Measurements from ENCODE around the gene HIRA.
"Not testable (repeated sequence)": the region's sequence is repeated elsewhere in the genome, so short reads cannot be mapped to it uniquely, and the experiment has no call there.

Gene HIRA

GRCh38 chr22:19356708-19357269 lies 74.7 kb downstream of the HIRA start:
- DNase-seq (ENCODE audit: low read depth): no peak

DNA sequence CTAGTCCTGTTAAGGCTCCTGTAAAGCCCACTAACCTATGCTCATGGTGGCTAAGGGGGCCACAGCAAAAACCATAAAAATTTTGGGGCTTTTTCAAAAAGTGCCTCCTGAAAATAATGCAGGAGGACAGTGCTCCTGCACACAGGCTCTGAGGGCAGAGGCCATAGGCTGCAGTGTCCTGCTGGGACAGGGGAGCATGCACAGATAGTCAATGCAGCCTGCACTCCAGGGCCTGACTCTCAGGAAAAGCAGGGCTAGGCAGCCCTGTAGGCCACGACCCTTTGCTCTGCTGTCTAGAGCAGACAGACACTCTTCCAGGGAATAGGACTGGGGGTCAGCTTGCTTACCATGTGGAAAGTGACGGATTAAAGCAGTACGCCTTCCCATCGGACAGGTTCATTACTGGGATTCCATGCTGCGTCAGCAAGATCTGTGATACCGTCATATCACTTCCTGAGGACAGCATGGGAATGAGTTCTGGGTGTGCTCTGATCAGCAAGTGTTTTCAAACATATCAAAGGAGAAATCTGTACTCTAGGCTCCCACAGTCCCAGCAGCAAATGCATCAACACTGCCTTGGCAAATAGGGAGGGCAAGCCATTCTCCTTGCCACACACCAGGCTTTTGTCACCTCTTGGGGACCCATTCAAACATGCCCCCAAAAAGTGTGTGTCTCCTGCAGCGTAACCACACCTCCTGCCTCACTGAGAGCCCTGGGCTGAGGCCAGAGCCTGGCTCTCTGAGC lies 75.9 kb downstream of the HIRA start:
- DNase-seq (ENCODE audit: low read depth): no peak

GRCh38 chr22:19354201-19354600 lies 77.3 kb downstream of the HIRA start:
- no peak for DNase-seq (ENCODE audit: low read depth)

GRCh38 chr22:19353363-19354131 lies 78.0 kb downstream of the HIRA start:
- no peak for DNase-seq (ENCODE audit: low read depth)

DNA sequence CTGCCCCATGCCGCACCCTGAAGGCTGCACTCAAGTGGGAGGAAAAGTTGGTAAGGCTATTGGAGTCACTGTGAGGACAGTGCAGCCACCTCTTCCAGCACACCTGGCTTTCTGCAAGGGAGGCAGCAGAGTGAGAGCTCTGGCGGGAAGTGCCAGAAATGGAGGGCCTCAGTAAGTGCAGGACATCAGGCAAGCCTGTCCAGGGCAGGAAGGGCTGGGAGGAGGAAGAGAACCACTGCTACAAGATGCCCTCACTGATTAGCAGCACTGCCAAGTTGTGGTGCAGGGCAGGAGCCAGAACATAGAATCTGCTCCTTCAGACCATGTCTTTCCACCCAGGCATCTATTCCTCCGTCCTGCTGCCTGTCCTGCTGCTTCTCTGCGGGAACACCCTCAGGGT lies 78.8 kb downstream of the HIRA start:
- no peak for DNase-seq (ENCODE audit: low read depth)

DNA sequence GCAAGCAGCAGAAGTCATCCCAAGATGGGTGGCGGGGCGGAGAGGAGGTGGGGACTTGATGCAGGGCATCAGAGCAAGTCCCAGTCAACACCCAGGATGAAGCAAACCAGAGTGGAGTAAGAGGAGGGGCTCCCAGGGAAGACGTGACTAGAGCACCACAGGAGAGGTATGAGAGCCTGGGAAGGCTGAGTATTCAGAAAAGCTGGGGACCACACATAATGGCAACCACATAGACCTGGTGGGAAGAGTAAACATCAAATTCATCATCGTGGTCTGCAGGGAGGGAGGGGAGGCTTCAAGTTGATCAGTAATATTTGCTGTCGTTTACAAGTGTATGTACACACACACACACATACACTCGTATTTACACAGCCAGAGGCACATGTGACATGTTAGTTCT lies 79.3 kb downstream of the HIRA start:
- no peak for DNase-seq (ENCODE audit: low read depth)

- no peak for DNase-seq (ENCODE audit: low read depth)
These were observed 79.9 kb downstream of the HIRA start for GRCh38 chr22:19351604-19352003.

DNA sequence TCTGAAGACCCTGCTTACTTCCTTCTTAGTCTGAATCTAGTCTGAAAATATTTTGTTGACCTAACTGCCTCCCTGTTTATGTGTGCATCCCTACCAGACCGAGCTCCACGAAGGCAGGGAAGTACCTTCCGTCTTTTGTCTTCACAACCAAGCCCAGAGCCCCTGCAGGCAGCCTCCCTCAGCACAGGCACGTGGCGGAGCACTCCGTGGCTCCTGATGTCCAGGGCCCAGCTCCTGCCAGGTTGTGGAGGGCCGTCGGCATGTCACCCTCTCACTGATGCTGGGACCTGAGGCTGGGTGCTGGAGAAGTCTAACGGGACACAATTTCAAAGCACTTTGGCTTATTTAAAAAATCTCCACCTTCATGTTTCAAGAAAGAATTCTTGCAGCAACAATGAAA lies 80.6 kb downstream of the HIRA start:
- no peak for DNase-seq (ENCODE audit: low read depth)

DNA sequence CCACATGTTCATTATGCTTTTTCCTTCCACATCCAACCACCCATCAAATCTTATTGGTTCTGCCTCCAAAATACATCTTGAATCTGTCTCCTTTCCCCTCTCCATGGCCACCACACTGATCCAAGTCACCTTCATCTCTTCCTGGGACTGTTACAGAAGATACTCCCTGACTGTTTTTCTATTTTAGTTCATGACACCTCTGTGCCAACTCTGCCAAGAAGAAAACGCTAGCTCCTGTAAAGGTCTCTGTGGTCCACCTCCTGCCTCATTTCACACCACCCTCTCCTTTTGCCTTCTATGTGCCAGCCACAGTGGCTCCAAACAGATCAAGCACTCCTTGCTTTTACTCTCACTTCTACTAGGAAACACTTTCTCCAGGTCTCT lies 81.1 kb downstream of the HIRA start:
- no peak for DNase-seq (ENCODE audit: low read depth)

GRCh38 chr22:19349778-19350475 lies 81.6 kb downstream of the HIRA start:
- no peak for DNase-seq (ENCODE audit: low read depth)

DNA sequence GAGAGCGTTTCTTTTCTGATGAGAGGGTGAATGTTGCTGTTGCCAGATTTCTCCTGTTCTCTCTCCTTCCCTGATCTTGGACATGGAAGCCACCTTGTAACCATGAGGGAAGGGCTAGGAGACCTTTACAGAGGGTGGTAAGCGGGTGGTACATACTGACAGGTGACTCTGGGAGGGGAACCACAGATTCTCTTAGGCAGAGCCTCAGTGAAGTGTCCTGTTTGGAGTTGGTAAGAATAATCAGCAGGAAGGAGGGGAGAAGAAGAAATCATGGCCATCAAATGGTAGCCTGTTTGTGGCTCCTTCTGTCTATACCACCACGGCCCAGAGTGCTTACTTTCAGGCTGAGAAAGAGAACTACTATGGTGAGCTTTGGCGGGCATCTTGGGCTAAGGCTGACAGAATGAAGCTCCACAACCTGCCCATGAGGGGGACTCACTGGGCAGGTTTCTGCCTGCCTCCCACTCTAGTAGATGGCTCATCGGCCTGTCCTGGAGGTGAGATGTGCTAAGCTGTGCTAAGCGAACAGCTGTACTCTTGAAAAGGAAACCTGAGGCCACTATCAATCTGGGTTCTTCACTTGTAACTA lies 84.8 kb downstream of the HIRA start:
- DNase-seq (ENCODE audit: low read depth): no peak

GRCh38 chr22:19344420-19344819 lies 87.1 kb downstream of the HIRA start:
- DNase-seq (ENCODE audit: low read depth): no peak

DNA sequence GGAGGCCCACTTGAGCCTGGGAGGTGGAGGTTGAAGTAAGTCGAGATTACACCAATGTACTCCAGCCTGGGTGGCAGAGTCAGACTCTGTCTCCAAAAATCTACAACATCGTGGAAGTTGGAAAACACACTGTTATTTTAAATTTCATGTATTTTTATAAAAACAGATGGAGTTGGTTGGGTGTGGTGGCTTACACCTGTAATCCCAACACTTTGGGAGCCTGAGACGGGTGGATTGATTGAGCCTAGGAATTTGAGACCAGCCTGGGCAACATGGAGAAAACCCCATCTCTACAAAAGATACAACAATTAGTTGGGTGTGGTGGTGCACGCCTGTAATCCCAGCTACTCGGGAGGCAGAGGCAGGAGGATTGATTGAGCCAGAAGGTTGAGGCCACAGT lies 88.1 kb downstream of the HIRA start:
- DNase-seq (ENCODE audit: low read depth): no peak

DNA sequence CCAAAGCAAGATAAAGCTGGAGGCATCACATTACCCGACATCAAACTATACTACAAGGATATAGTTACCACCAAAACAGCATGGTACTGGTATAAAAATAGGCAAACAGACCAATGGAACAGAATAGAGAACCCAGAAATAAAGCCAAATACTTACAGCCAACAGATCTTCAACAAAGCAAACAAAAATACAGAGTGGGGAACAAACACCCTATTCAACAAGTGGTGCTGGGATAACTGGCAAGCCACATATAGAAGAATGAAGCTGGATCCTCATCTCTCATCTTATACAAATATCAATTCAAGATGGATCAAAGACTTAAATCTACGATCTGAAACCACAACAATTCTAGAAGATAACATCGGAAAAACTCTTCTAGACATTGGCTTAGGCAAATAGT lies 90.0 kb downstream of the HIRA start:
- no peak for DNase-seq (ENCODE audit: low read depth)

GRCh38 chr22:19337137-19337536 lies 94.4 kb downstream of the HIRA start:
- no peak for DNase-seq (ENCODE audit: low read depth)

GRCh38 chr22:19336133-19337075 lies 95.1 kb downstream of the HIRA start:
- DNase-seq (ENCODE audit: low read depth): no peak

DNA sequence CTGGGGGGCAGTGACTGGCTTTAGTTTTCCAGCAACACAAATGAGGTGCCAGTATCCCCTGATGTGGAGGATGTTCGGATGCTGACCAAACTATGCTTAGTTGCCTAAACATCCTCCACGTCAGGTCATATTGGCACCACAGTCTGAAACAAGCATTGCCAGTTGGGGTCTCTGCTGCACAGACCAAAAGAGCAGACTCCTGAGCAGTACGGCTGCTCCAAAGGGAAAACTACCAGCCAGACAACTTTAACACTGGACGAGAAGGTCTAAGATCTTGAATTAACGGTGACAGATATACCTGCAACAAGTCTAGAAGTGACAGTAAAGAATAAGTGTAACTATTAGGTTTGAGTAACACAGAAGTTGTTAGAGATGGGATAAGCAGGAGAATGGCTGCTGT lies 99.6 kb downstream of the HIRA start:
- no peak for DNase-seq (ENCODE audit: low read depth)

- DNase-seq (ENCODE audit: low read depth): no peak
These were observed 100.1 kb downstream of the HIRA start for GRCh38 chr22:19331474-19331873.

GRCh38 chr22:19330865-19331418 lies 100.6 kb downstream of the HIRA start:
- no peak for DNase-seq (ENCODE audit: low read depth)

DNA sequence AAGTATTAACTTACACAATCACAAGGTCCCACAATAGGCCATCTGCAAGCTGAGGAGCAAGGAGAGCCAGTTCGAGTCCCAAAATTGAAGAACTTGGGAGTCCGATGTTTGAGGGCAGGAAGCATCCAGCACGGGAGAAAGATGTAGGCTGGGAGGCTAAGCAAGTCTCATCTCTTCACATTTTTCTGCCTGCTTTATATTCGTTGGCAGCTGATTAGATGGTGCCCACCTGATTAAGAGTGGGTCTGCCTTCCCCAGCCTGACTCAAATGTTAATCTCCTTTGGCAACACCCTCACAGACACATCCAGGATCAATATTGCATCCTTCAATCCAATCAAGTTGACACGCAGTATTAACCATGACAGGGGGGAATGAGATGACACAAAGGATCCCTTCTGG lies 101.3 kb downstream of the HIRA start:
- not testable (repeated sequence) for DNase-seq (ENCODE audit: low read depth)

GRCh38 chr22:19329454-19329853 lies 102.1 kb downstream of the HIRA start:
- DNase-seq (ENCODE audit: low read depth): no peak
